ENCODE data around the gene PRR20G.

GRCh38 chr3:127287840-127288239 is at the start of gene PRR20G:
- TF ChIP-seq CTCF (conservative IDR thresholded peaks at IDR 0.05; ENCODE audit: low read depth, low read length) (no peak), POLR2A (IDR thresholded peaks at IDR 0.05; ENCODE audit: low read depth, low read length) (no peak)

All from IMR-90 (cell line).